Stimulated activated CD4-positive, alpha-beta T cell treated with anti-CD3 and anti-CD28 coated beads, Interleukin-4, amount 100 ng/mL, for 24 hours (primary cell): ENCODE data around the gene KAT2A.

ENCODE experiments used
- DNase-seq: peaks from one replicate; pipeline ENCODE4 v3.0.0-alpha.2; 2020

KAT2A gene

GRCh38 chr17:42112552-42113176 lies 8.5 kb downstream of the KAT2A start, which contains the start of gene DHX58:
Gene DHX58, minus strand, starts transcription at chr17:42112714. Its CDS starts 822 bp downstream, at chr17:42111892.
- peak; percentile 82 for DNase-seq

DNA sequence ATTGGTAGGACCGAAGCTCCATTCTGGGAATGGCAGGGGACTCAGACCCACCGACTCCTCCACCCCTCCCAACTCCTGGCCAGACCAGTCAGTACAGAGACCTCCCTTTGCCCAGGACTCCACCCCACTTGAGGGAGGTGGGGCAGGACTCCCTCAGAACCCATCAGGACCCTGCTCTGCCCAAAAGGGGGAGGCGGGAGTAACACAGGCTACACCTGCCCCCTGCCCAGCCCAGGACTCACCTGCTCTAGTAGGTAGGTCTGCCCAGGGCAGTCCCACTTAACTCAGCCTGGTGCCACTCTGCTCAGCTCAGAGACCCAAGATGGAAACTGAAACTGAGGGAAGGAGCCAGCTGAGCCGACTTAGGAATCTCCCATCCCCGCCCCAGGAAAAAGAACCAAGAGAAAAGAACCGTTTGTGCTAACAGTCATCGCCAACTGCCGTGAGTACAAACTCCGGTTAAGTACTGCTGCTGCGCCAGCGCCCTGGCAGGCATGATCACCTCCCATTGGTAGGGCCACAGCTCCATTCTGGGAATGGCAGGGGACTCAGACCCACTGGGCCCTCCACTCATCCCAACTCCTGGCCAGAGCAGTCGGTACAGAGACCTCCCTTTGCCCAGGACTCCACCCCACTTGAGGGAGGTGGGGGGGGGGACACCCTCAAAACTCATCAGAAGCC lies 9.2 kb downstream of the KAT2A start:
- DNase-seq = peak; percentile 37

GRCh38 chr17:42111265-42111636 lies 9.9 kb downstream of the KAT2A start:
- DNase-seq = no peak

DNA sequence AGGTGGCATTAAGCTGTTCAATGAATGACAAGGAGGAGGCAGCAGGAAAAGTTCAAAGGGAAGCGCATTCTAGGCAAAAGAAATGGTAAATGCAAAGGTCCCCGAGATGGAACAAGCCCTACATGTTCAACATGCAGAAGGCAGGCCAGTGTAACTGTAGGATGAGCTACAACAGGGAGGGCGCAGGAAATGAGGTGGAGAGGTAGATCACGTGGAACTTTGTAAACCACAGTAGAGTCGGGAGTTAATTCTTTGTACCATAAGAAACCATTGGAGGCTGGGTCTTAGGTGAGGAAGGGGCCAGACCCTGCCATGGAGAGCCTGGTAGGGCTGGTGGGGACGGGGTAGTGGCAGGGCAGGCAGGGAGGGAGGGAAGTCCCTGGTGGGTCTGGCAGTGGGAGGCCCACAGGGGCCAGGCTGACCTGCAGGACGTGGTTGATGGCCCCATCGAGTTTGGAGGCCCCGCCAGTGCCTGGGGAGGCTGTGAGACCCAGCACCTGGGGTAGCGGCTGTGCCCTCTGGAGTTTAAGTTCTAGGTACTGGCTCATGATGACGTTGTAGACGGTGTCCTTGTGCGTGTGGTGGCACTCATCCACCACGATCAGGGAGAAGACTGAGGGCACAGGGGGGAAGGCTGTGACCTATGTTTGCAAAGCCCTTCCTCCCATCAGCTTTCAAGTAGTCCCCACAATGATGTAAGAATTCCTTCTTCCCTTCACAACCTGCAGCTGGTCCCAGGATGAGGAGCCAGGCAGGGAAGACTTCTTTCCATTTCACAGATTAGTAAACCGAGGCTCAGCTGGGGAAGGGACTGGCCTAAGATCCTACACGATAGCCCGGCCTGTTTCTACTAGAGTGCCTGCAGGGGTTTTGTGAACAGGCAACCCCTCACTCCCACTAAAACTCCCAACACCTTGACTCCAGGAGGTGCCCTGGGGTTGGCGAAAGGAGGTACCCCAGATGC lies 10.6 kb downstream of the KAT2A start:
- DNase-seq = no peak

GRCh38 chr17:42109086-42109485 lies 12.1 kb downstream of the KAT2A start:
- DNase-seq = no peak

DNA sequence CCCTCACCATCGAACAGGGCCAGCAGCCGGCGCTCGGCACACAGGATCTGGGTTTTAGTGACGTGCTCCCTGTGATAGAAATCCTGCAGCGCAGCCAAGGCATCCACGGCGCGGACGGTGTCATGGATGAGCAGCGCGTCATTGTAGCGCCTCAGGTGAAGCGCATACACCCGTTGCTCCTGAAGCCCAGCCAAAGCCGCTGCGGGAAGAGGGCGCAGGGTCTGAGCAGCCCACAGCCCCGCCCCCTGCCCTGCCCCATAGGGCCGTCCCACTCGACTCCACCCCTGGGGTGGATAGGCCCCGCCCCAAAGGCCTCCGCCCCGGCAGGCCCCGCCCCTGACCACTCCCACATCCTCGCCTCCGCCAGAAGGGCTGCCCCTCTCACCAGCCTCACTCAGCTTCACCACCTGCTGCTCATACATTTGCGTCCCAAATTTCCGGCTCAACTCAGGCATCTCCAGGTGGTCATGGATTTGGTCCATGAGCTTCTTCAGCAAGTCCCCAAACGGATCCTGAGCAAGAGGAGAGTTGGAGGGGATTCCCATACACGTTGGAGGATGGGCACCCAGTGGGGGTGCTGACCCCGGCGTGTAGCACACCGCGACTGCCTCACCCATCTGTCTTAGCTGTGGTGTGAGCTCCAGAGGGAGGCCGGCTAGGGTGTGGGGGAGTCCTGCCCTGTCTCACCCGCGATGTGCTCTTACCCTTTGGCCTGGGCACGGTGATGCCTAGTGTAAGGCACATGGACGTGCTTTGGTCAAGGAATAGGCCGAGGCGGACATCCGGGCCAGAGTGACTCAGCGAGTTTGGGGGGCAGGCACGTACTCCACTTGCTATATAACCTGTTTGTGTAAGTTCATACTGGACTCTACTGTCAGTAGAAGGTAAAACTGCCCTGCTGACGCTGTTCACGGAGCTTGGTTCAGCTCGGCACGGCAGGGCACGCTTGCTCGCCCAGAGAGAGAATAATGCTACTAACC lies 13.3 kb downstream of the KAT2A start:
- peak; percentile 91 for DNase-seq

DNA sequence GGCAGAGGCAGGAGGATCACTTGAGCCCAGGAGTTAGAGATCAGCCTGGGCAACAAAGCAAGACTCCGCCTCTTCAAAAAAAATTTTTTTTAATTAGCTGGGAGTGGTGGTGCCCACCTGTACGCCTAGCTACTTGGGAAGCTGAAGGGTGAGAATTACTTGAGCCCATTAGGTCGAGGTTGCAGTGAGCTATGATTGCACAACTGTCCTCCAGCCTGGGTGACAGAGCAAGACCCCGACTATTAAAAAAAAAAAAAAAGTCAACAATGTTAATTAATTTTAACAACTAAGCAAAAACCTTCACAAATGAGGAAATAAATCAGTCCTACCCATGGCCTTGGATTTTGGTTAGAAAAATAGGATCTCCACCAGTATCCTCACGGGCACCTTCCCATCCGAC lies 14.0 kb downstream of the KAT2A start:
- no peak for DNase-seq

GRCh38 chr17:42106009-42106408 lies 15.2 kb downstream of the KAT2A start:
- DNase-seq = no peak

- no peak for DNase-seq
These were observed 16.9 kb downstream of the KAT2A start for GRCh38 chr17:42104264-42104663.

- DNase-seq = no peak
These were observed 17.8 kb downstream of the KAT2A start for GRCh38 chr17:42103221-42103954.

DNA sequence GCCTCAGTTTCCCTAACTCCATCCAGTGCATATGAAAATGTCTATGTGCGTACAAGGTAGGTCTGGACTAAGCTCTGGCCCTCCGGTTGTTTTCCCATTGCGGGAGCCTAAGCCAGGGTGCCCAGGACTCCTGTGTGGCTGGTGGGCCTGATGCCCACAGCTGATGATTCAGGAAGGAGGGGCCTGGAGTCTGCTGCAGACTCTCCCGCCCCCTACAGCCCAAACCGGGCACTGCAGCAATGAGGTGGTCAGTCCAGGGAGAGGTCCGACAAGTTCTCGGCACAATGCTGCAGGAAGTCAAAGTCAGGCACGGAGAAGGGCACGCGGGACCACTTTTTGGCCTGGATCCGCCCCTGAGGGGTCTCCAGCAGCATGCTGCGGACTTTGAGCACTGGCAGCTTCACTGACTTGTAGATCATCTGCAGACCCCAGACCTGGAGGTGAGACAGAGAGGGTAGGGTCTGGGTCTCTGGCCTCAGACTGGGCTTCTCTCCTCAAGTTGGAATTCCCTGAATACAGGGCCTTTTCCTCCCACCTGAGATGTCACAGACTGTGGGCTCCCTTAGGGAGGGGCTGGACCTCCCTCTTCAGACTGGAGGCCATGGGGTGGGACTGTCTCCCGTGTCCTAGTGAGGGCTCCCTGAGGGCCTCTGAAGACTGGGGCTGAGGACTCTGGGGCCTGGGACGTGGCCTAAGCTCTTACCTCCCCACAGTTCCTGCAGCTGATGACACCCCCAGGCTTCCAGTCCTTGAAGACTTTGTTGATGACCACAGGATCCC lies 19.5 kb downstream of the KAT2A start:
- peak; percentile 72 for DNase-seq

DNA sequence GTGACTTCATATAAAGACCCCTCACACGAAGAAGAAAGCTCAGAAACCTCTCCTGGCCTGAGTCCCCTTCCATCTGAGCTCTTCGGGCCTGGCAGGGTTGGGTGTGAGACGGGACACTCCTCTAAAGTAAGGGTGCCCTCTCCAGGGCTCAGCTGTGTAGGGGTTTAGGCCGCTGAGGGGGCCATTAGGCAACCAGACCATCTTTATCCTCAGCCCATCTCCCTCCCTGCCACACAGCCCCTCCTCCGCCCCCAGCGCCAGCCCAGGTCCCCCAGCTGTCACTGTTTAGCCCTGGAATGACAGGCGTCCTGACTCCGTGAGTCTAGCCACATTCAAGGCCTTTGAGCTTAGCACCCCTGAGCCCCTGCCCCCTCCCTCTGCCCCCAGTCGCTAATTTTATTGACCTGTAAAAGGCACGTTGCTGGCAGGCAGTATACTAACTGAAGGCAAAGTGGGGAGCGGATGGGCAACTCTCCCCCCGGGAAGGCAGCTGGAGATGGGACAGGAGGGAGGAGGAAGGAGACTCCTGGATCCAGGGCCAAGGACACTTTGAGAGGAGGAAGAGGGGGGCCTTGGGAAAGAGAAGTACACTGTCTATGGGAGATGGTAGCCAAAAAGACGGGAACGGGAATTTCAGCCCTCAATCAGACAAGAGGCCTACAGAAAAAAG lies 22.3 kb downstream of the KAT2A start:
- DNase-seq = no peak

GRCh38 chr17:42097691-42098631 lies 23.2 kb downstream of the KAT2A start, which contains the start of gene ZNF385C:
Gene ZNF385C, minus strand, starts transcription at chr17:42098473. Its CDS starts 35,417 bp downstream, at chr17:42063056.
- DNase-seq = peak; percentile 48

- no peak for DNase-seq
These were observed 24.6 kb downstream of the KAT2A start for GRCh38 chr17:42096360-42097111.

- DNase-seq = no peak
These were observed 26.6 kb downstream of the KAT2A start for GRCh38 chr17:42094375-42095069.

GRCh38 chr17:42092939-42093338 lies 28.2 kb downstream of the KAT2A start:
- no peak for DNase-seq
